ENCODE measurements around the gene TCF7L1. TPM values are rescaled to one million over a fixed set of nuclear protein-coding genes. Genes with fewer than 3 reads are reported as not detected.
A peak's percentile ranks its signal among the peaks of the same experiment; 100 is the strongest.

Gene TCF7L1
- total RNA-seq, 4 donors from 2014 or later = 0.75 to 2.9 (median 1.1) TPM

DNA sequence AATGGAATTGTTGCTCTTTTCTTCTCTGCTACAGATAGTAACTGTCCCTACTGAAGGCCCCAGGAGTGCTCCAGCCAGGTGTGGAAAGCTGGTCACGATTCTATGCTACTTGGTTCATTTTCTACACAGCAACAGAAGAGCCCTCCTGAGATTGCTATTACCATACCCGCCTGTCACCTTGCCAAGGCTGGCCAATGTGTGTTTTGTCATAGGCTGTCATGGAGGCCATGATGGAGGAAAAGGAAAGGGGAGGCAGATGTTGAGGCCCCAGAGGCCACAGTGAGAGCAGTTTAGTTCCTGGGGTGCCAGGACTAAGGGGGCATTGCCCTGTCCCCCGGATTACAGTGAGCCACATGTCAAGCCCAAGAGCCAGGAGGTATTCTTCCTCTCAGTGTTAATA is 222.3 kb downstream of the TCF7L1 start:
- Histone ChIP-seq H3K4me1 (peaks cover 7 to 30% (median 20%) of the 10 kb centered on the region in 4 donors), H3K36me3 (peaks cover 0 to 14% (median 5%) of the 10 kb centered on the region in 4 donors), H3K4me3 (peak overlapping the region in 3 of 4 donors; percentile 64 to 72 (median 65)), H3K9me3 (no peaks in the 10 kb centered on the region), H3K27me3 (no peaks in the 10 kb centered on the region), H3K27ac (peak overlapping the region in 3 of 4 donors; percentile 92 to 95 (median 94))
- in situ Hi-C loops (cut with MboI; ENCODE audit: low pct_ligation_motif_present in 1 of 4, low pct_unique_long_range_greater_than_20kb in 1 of 4, low sequenced_read_pairs in 3 of 4) (no loop called here), intact Hi-C loops (cut with DNase I; ENCODE audit: low total_unique reads) (no loop called here)
- 40 to 82% methylated on average over 1 to 3 of the region's 3 CpGs for WGBS, 2 donors (ENCODE audit: low coverage in 1 of 2)
- no peak for DNase-seq
- TF ChIP-seq POLR2AphosphoS5 (IDR thresholded peaks at IDR 0.05) = no peak
- TF ChIP-seq EP300 (IDR thresholded peaks at IDR 0.05; ENCODE audit: low read depth) = no peak

GRCh38 chr2:85356186-85356585 is 223.0 kb downstream of the TCF7L1 start:
- in situ Hi-C loops (cut with MboI; ENCODE audit: low pct_ligation_motif_present in 1 of 4, low pct_unique_long_range_greater_than_20kb in 1 of 4, low sequenced_read_pairs in 3 of 4) = no loop called here
- peaks cover 0 to 9% (median 2%) of the 10 kb centered on the region in 4 donors for H3K36me3 ChIP-seq
- intact Hi-C loops (cut with DNase I; ENCODE audit: low total_unique reads) = no loop called here

DNA sequence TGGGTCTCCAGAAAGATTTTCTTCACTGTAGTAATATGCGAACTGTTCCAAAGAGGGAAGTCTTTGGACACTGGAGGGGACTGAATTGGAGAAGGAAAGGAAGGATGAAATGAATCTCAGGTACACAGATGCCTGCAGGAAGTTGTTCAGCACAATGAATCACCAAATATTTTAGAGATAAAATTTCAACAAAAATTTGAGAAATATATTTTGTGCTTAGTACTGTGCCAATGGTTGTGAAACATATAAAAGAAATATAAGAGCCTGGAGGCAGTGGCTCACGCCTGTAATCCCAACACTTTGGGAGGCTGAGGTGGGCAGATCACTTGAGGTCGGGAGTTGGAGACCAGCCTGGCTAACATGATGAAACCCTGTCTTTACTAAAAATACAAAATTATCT is 224.5 kb downstream of the TCF7L1 start:
- intact Hi-C loops (cut with DNase I; ENCODE audit: low total_unique reads) = no loop called here
- TF ChIP-seq POLR2AphosphoS5 (IDR thresholded peaks at IDR 0.05) (no peak), EP300 (IDR thresholded peaks at IDR 0.05; ENCODE audit: low read depth) (no peak), CTCF (IDR thresholded peaks at IDR 0.05) (no peak), POLR2A (IDR thresholded peaks at IDR 0.05) (no peak)
- WGBS, 2 donors (ENCODE audit: low coverage in 1 of 2) = 88 to 94% methylated on average over 3 of the region's 3 CpGs
- DNase-seq = no peak
- in situ Hi-C loops (cut with MboI; ENCODE audit: low pct_ligation_motif_present in 1 of 4, low pct_unique_long_range_greater_than_20kb in 1 of 4, low sequenced_read_pairs in 3 of 4) = no loop called here
- Histone ChIP-seq H3K27ac (no peak overlapping the region), H3K27me3 (no peaks in the 10 kb centered on the region), H3K4me1 (peaks cover 5 to 26% (median 16%) of the 10 kb centered on the region in 4 donors), H3K36me3 (peaks cover 0 to 8% (median 0%) of the 10 kb centered on the region in 4 donors), H3K9me3 (no peaks in the 10 kb centered on the region), H3K4me3 (no peak overlapping the region)

More at GRCh38 chr2:85356186-85356585, 223.0 kb downstream of the TCF7L1 start:
- no peaks in the 10 kb centered on the region for H3K27me3 ChIP-seq
- no peaks in the 10 kb centered on the region for H3K9me3 ChIP-seq
- peaks cover 7 to 30% (median 20%) of the 10 kb centered on the region in 4 donors for H3K4me1 ChIP-seq
- WGBS, 2 donors (ENCODE audit: low coverage in 1 of 2) = 80% methylated on average over 2 of the region's 2 CpGs; no CpG with 5 or more reads in 1 of the 2 donors
- no peak for TF ChIP-seq EP300 (IDR thresholded peaks at IDR 0.05; ENCODE audit: low read depth)
- TF ChIP-seq CTCF (IDR thresholded peaks at IDR 0.05) = no peak
- TF ChIP-seq POLR2AphosphoS5 (IDR thresholded peaks at IDR 0.05) = no peak
- no peak for TF ChIP-seq POLR2A (IDR thresholded peaks at IDR 0.05)
- H3K27ac ChIP-seq = no peak overlapping the region
- DNase-seq = no peak
- no peak overlapping the region for H3K4me3 ChIP-seq

Small RNA genes lying within 50 kb of the gene (small RNA-seq; reads per million reads assigned to genes)
- 0 reads per million in 4 donors for gene AC093162.1
- 0 reads per million in 4 donors for gene RF00019
- 0 reads per million in 4 donors for gene RNU6-674P

Other genes starting within 250 kb of the TCF7L1 start
- gene TMSB10, start 227.7 kb upstream of the TCF7L1 start, total RNA-seq = 1,000 to 10,000 TPM; 1,619 to 4,787 (median 3,693) TPM
- gene KCMF1, start 162.2 kb upstream of the TCF7L1 start, total RNA-seq = 10 to 100 TPM; 41.5 to 97.3 (median 55.5) TPM
- gene TGOLN2, start 194.6 kb downstream of the TCF7L1 start, total RNA-seq = 100 to 1,000 TPM; 113 to 234 (median 232) TPM
- 100 to 1,000 TPM; 109 to 638 (median 330) TPM for gene RETSAT, start 221.1 kb downstream of the TCF7L1 start, total RNA-seq
- 10 to 100 TPM; 13.3 to 37.8 (median 32.8) TPM for gene ELMOD3, start 221.4 kb downstream of the TCF7L1 start, total RNA-seq